ENCODE results near the gene TSPAN13. TPM values are rescaled to one million over a fixed set of nuclear protein-coding genes. Genes with fewer than 3 reads are reported as not detected.

Gene TSPAN13
- polyA plus RNA-seq, 1 donor (not counting 4 experiments of a cell fraction or from before 2014, with no cell fraction given) = 21.6 TPM

- Histone ChIP-seq H3K4me2 (ENCODE audit: control insufficient read depth, extremely low read depth, insufficient read depth, low read depth, low read length) (no peak overlapping the region), H3K4me1 (ENCODE audit: control insufficient read depth, extremely low read depth, insufficient read depth, low read length) (peaks cover 16% of the 10 kb centered on the region), H2AFZ (ENCODE audit: control insufficient read depth, low read length) (no peak overlapping the region), H3K4me3 (ENCODE audit: control insufficient read depth in 2 of 3, extremely low read depth in 1 of 3, insufficient read depth in 2 of 3, low read depth in 1 of 3, low read length in 3 of 3) (no peak overlapping the region), H3K9me1 (ENCODE audit: control insufficient read depth, extremely low read depth, insufficient read depth, low read length) (no peaks in the 10 kb centered on the region), H4K20me1 (ENCODE audit: control insufficient read depth, extremely low read depth, insufficient read depth, low read length) (no peaks in the 10 kb centered on the region), H3K27ac (ENCODE audit: control insufficient read depth, insufficient read depth, low read length) (no peak overlapping the region), H3K27me3 (ENCODE audit: control insufficient read depth, extremely low read depth, insufficient read depth, low read length) (no peaks in the 10 kb centered on the region), H3K9ac (ENCODE audit: control insufficient read depth, extremely low read depth, insufficient read depth, low read length) (no peak overlapping the region), H3K9me3 (ENCODE audit: control insufficient read depth, low read depth, low read length) (no peaks in the 10 kb centered on the region), H3K79me2 (ENCODE audit: control insufficient read depth, insufficient read depth, low read length) (no peaks in the 10 kb centered on the region), H3K36me3 (ENCODE audit: control insufficient read depth in 2 of 2, extremely low read depth in 1 of 2, insufficient read depth in 2 of 2, low read length in 2 of 2) (no peaks in the 10 kb centered on the region)
- no peak for FAIRE-seq
- TF ChIP-seq CTCF (optimal IDR thresholded peaks at IDR 0.05 in 1 of 3, IDR thresholded peaks at IDR 0.05 in 1 of 3, conservative IDR thresholded peaks at IDR 0.05 in 1 of 3; ENCODE audit: extremely low read depth in 1 of 3, insufficient read depth in 2 of 3, low read length in 3 of 3) (no peak), EZH2 (IDR thresholded peaks at IDR 0.05; ENCODE audit: low read length) (no peak)
- dilution Hi-C loops (cut with MboI; ENCODE audit: extremely low pct_ligation_motif_present, low sequenced_read_pairs) = no loop called here
- DNase-seq (ENCODE audit: low read depth, low spot score) = no peak
Observed at GRCh38 chr7:16742547-16742946, 11.0 kb upstream of the TSPAN13 start.

DNA sequence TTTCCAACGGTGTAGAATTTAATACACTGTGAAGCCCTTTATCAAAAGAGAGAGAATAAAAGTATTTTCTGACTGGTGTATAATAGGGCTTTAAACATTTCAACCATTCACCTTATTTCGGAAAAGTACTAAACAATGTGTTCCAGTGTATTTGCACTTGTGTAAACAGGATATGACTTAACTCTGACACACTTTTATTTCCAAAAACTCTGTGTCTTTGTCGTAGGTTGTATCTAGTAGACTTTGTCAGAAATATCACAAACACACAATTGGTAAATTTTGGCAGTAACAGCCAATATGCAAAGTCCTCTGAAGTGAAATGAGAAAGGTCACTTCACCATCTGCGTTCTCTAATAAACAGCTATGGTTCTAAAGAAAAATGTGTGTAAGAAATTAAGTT lies 10.3 kb upstream of the TSPAN13 start:
- H2AFZ ChIP-seq (ENCODE audit: control insufficient read depth, low read length) = no peak overlapping the region
- H3K9me1 ChIP-seq (ENCODE audit: control insufficient read depth, extremely low read depth, insufficient read depth, low read length) = no peaks in the 10 kb centered on the region
- H3K27me3 ChIP-seq (ENCODE audit: control insufficient read depth, extremely low read depth, insufficient read depth, low read length) = no peaks in the 10 kb centered on the region
- H3K9me3 ChIP-seq (ENCODE audit: control insufficient read depth, low read depth, low read length) = no peaks in the 10 kb centered on the region
- dilution Hi-C loops (cut with MboI; ENCODE audit: extremely low pct_ligation_motif_present, low sequenced_read_pairs) = no loop called here
- no peak overlapping the region for H3K9ac ChIP-seq (ENCODE audit: control insufficient read depth, extremely low read depth, insufficient read depth, low read length)
- TF ChIP-seq CTCF (optimal IDR thresholded peaks at IDR 0.05 in 1 of 3, IDR thresholded peaks at IDR 0.05 in 1 of 3, conservative IDR thresholded peaks at IDR 0.05 in 1 of 3; ENCODE audit: extremely low read depth in 1 of 3, insufficient read depth in 2 of 3, low read length in 3 of 3) = no peak
- no peak for TF ChIP-seq EZH2 (IDR thresholded peaks at IDR 0.05; ENCODE audit: low read length)
- H3K4me3 ChIP-seq (ENCODE audit: control insufficient read depth in 2 of 3, extremely low read depth in 1 of 3, insufficient read depth in 2 of 3, low read depth in 1 of 3, low read length in 3 of 3) = no peak overlapping the region
- no peak overlapping the region for H3K27ac ChIP-seq (ENCODE audit: control insufficient read depth, insufficient read depth, low read length)
- no peak for FAIRE-seq
- no peaks in the 10 kb centered on the region for H3K79me2 ChIP-seq (ENCODE audit: control insufficient read depth, insufficient read depth, low read length)
- H4K20me1 ChIP-seq (ENCODE audit: control insufficient read depth, extremely low read depth, insufficient read depth, low read length) = no peaks in the 10 kb centered on the region
- peaks cover 16% of the 10 kb centered on the region for H3K4me1 ChIP-seq (ENCODE audit: control insufficient read depth, extremely low read depth, insufficient read depth, low read length)
- no peak overlapping the region for H3K4me2 ChIP-seq (ENCODE audit: control insufficient read depth, extremely low read depth, insufficient read depth, low read depth, low read length)
- H3K36me3 ChIP-seq (ENCODE audit: control insufficient read depth in 2 of 2, extremely low read depth in 1 of 2, insufficient read depth in 2 of 2, low read length in 2 of 2) = no peaks in the 10 kb centered on the region
- no peak for DNase-seq (ENCODE audit: low read depth, low spot score)
